H1 (cell line): ENCODE measurements around the gene C2CD4B.

ENCODE experiments used
- CBX5 ChIP-seq: fragments of 300-800, 300-1000 bp; sonication (generic); IDR thresholded peaks from 2 replicates; pipeline ENCODE4 v1.7.1; 2016; ENCODE audit warnings: antibody characterized with exemption, low read length, low read depth
- CTCF ChIP-seq, 3 experiments: IDR thresholded peaks; 1 replicate in 2 of 3; 2 replicates in 1 of 3; pipeline versions ENCODE4 v1.5.1 to v1.6.1; 2011; ENCODE audit warnings: low read length in 3 of 3, mild to moderate bottlenecking in 3 of 3, inconsistent platforms in 2 of 3, low read depth in 1 of 3, moderate library complexity in 1 of 3; ENCODE audit not compliant: insufficient read depth in 1 of 3; ENCODE audit errors: control extremely low read depth in 1 of 3
- EP300 ChIP-seq, 2 experiments: IDR thresholded peaks; 1 replicate in 1 of 2; 2 replicates in 1 of 2; pipeline ENCODE4 v1.6.1; 2011 to 2012; ENCODE audit warnings: low read depth in 2 of 2, low read length in 2 of 2, mild to moderate bottlenecking in 2 of 2, borderline replicate concordance in 1 of 2, inconsistent platforms in 1 of 2, moderate library complexity in 1 of 2
- JUND ChIP-seq: IDR thresholded peaks from 2 replicates; pipeline ENCODE4 v1.6.1; 2011; ENCODE audit warnings: mild to moderate bottlenecking, improper control_type of control experiment, low read length
- MAFK ChIP-seq: IDR thresholded peaks from 2 replicates; pipeline ENCODE4 v1.6.1; 2012; ENCODE audit warnings: low read depth, mild to moderate bottlenecking, improper control_type of control experiment, low read length
- SP1 ChIP-seq: IDR thresholded peaks from 2 replicates; pipeline ENCODE4 v1.6.1; 2011; ENCODE audit warnings: low read depth, low read length
- TEAD4 ChIP-seq: IDR thresholded peaks from 2 replicates; pipeline ENCODE4 v1.6.1; 2012; ENCODE audit warnings: low read depth, low read length, inconsistent platforms, mixed read lengths
- TF ChIP-seq, protein P1 (sequence below): IDR thresholded peaks from 2 replicates; pipeline ENCODE4 v1.6.1; 2011; ENCODE audit warnings: low read length, improper control_type of control experiment

DNA sequence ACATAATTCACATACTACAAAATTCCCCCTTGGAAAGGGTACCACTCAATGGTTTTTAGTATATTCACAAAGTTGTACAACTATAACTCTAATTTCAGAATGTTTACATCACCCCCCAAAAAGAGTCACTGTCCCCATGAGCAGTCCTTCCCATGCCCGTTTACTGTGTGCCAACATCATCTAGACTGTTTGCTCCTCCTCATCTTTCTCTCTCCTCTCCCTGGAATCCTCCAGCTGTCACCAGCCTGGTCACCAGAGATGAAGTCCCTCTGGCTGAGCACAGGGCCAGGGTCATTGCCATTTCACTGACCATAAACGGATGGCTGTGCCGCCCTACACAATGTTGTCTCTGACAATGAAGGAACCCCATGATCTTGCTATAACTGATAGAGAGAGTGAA, 45.2 kb downstream of the C2CD4B start:
- TF ChIP-seq TEAD4, result no peak
- no peak for TF ChIP-seq EP300 (IDR thresholded peaks at IDR 0.05; ENCODE audit: borderline replicate concordance in 1 of 2, low read depth in 2 of 2, low read length in 2 of 2)
- no peak for TF ChIP-seq CTCF (IDR thresholded peaks at IDR 0.05; ENCODE audit: control extremely low read depth in 1 of 3, insufficient read depth in 1 of 3, low read depth in 1 of 3, low read length in 3 of 3)
- no peak for TF ChIP-seq SP1
- TF ChIP-seq CBX5, result no peak
- TF ChIP-seq, protein P1, sequence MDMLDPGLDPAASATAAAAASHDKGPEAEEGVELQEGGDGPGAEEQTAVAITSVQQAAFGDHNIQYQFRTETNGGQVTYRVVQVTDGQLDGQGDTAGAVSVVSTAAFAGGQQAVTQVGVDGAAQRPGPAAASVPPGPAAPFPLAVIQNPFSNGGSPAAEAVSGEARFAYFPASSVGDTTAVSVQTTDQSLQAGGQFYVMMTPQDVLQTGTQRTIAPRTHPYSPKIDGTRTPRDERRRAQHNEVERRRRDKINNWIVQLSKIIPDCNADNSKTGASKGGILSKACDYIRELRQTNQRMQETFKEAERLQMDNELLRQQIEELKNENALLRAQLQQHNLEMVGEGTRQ, result no peak
- TF ChIP-seq JUND, result no peak
- TF ChIP-seq MAFK, result no peak
